Tibial nerve (tissue), 4 donors: ENCODE data around the gene NFIA. TPM values are rescaled to one million over a fixed set of nuclear protein-coding genes. Genes with fewer than 3 reads are reported as not detected.

Source experiments
- DNase-seq, 2 donors: peaks; one replicate each; pipeline ENCODE4 v3.0.0-alpha.2; 2019; ENCODE audit warnings: low spot score in 2 of 2
- H3K27ac ChIP-seq, 4 donors: fragments of 200-600 bp; sonication (generic) in 3 of 4; one replicate each; pipeline ENCODE4 v1.5.1; 2017 to 2019; ENCODE audit warnings: mild to moderate bottlenecking in 1 of 4
- H3K27me3 ChIP-seq, 2 donors: fragments of 200-600 bp; sonication (generic) in 1 of 2; one replicate each; pipeline versions ENCODE4 v1.5.1 to v1.6.0; 2017 to 2019
- H3K36me3 ChIP-seq, 3 donors: fragments of 200-600 bp; sonication (generic); one replicate each; pipeline ENCODE4 v1.5.1; 2018 to 2019
- H3K4me1 ChIP-seq, 4 donors: fragments of 200-600 bp; sonication (generic) in 3 of 4; one replicate each; pipeline ENCODE4 v1.5.1; 2017 to 2019
- H3K4me3 ChIP-seq, 4 donors: fragments of 200-600 bp; sonication (generic) in 3 of 4; one replicate each; pipeline ENCODE4 v1.5.1; 2017 to 2019; ENCODE audit warnings: mild to moderate bottlenecking in 1 of 4, moderate library complexity in 1 of 4
- H3K9me3 ChIP-seq, 4 donors: fragments of 200-600 bp; sonication (generic) in 3 of 4; one replicate each; pipeline ENCODE4 v1.5.1; 2017 to 2019
- EP300 ChIP-seq, 2 donors: sonication (generic); formaldehyde crosslinking; IDR thresholded peaks; one replicate each; pipeline ENCODE4 v1.6.1; 2017; ENCODE audit warnings: antibody characterized with exemption in 2 of 2, mild to moderate bottlenecking in 1 of 2
- POLR2A ChIP-seq, 2 donors: fragments of 450-650 bp; IDR thresholded peaks; one replicate each; pipeline ENCODE4 v1.6.1; 2017; ENCODE audit warnings: antibody characterized with exemption in 2 of 2, mild to moderate bottlenecking in 2 of 2, moderate library complexity in 2 of 2
- WGBS, 2 donors: methylation state at CpG; one replicate each; pipeline ENCODE4 v1.1.5; 2018; 5-methylcytosine and 5-hydroxymethylcytosine counted together
- total RNA-seq, 4 donors: library from RNA; depleted of rRNA; stranded (reverse); fragments of >200 nt; gene quantifications; one replicate each; pipeline ENCODE4 v1.1.0, GENCODE V29; 2016
- TF ChIP-seq, protein P1 (sequence below), 5 experiments: fragments of 200-600 bp in 3 of 5; fragments of 450-650 bp in 2 of 5; sonication (generic) in 3 of 5; IDR thresholded peaks; one replicate each; pipeline ENCODE4 v1.5.1; 2016 to 2019; ENCODE audit warnings: antibody characterized with exemption in 5 of 5, mild to moderate bottlenecking in 3 of 5, moderate library complexity in 2 of 5

Gene NFIA
- total RNA-seq, 4 donors from 2014 or later = 71.2 to 81.4 (median 75.7) TPM

DNA sequence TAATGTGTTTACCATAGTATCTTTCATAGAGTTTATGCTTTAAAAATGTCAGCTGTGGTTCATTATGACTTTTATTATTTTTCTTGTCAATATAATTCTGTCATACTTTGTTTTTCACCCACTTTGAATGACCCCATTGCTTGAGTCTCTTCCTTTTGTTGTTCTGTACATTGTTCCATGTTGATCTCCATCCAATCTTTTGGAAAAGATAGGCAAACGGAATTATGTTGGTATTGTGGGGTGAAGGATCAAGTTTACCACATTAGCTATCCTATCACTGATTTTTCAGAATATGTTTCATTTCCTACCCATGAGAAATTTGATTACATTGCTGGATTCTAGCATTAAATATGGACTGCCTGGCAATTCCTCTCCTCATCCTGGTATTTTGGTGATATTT is 196.6 kb downstream of the NFIA start:
- no peaks in the 10 kb centered on the region for H3K27me3 ChIP-seq
- no peaks in the 10 kb centered on the region for H3K36me3 ChIP-seq
- DNase-seq = no peak
- WGBS, 2 donors = 48 to 63% methylated on average over 1 of the region's 1 CpG
- TF ChIP-seq, protein P1, sequence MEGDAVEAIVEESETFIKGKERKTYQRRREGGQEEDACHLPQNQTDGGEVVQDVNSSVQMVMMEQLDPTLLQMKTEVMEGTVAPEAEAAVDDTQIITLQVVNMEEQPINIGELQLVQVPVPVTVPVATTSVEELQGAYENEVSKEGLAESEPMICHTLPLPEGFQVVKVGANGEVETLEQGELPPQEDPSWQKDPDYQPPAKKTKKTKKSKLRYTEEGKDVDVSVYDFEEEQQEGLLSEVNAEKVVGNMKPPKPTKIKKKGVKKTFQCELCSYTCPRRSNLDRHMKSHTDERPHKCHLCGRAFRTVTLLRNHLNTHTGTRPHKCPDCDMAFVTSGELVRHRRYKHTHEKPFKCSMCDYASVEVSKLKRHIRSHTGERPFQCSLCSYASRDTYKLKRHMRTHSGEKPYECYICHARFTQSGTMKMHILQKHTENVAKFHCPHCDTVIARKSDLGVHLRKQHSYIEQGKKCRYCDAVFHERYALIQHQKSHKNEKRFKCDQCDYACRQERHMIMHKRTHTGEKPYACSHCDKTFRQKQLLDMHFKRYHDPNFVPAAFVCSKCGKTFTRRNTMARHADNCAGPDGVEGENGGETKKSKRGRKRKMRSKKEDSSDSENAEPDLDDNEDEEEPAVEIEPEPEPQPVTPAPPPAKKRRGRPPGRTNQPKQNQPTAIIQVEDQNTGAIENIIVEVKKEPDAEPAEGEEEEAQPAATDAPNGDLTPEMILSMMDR (IDR thresholded peaks at IDR 0.05) = no peak
- no peak for TF ChIP-seq POLR2A (IDR thresholded peaks at IDR 0.05)
- TF ChIP-seq EP300 (IDR thresholded peaks at IDR 0.05) = no peak
- no peaks in the 10 kb centered on the region for H3K9me3 ChIP-seq
- H3K4me1 ChIP-seq = peaks cover 0 to 64% (median 8%) of the 10 kb centered on the region in 4 donors
- no peak overlapping the region for H3K4me3 ChIP-seq
- H3K27ac ChIP-seq = peak overlapping the region in 2 of 4 donors; percentile 32 to 60

DNA sequence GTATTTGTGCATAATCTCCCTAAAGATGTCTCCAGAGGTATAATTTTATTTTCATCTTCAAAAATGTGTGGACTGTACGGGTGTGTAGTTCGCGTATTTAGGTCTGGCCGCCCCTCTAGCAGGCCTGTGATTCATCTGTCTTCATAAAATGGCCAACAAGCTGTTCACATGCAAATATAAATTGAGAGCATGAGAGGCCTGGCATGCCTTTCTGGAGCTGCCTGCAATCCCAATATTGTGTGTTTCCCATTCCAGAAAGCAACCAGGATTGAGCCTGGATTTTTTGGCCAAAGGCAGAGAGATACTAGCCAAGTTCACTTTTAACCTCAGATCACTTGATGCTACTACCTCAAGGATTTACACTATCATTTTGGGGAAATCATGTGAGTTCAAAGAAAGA is 197.2 kb downstream of the NFIA start:
- no peak for TF ChIP-seq EP300 (IDR thresholded peaks at IDR 0.05)
- no peak for TF ChIP-seq POLR2A (IDR thresholded peaks at IDR 0.05)
- TF ChIP-seq, protein P1 (IDR thresholded peaks at IDR 0.05) = no peak
- 78 to 82% methylated on average over 4 of the region's 4 CpGs for WGBS, 2 donors

DNA sequence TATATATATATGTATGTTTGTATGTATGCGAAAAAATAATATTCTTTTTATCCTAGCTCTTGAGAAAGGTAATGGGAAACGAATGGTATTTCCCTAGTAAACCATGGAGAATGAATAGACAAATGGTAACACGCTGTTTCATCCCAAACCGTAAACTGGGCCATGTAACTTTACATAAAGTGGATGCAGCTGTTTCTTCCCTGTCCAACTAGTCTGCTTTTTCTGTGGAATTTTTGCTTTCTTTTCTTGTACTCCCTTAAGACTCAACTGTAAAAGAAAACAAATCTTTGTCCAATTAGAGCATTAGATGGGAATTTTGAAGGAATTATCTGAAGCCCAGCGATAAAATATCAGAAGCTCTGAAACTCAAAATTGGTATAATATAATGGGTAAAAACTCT is 198.1 kb downstream of the NFIA start:
- WGBS, 2 donors = 65 to 69% methylated on average over 5 of the region's 5 CpGs
- DNase-seq = no peak
- Histone ChIP-seq H3K27ac (peak overlapping the region in 2 of 4 donors; percentile 44 to 60), H3K36me3 (no peaks in the 10 kb centered on the region), H3K27me3 (no peaks in the 10 kb centered on the region), H3K9me3 (no peaks in the 10 kb centered on the region), H3K4me3 (no peak overlapping the region), H3K4me1 (peaks cover 0 to 67% (median 8%) of the 10 kb centered on the region in 4 donors)
- TF ChIP-seq POLR2A (IDR thresholded peaks at IDR 0.05) = no peak
- TF ChIP-seq, protein P1 (IDR thresholded peaks at IDR 0.05) = no peak
- no peak for TF ChIP-seq EP300 (IDR thresholded peaks at IDR 0.05)

More for the DNA sequence above, 197.2 kb downstream of the NFIA start:
- no peaks in the 10 kb centered on the region for H3K27me3 ChIP-seq
- H3K4me1 ChIP-seq = peaks cover 0 to 64% (median 8%) of the 10 kb centered on the region in 4 donors
- no peak overlapping the region for H3K4me3 ChIP-seq
- no peaks in the 10 kb centered on the region for H3K9me3 ChIP-seq
- peak overlapping the region in 3 of 4 donors; percentile 25 to 60 (median 44) for H3K27ac ChIP-seq
- no peaks in the 10 kb centered on the region for H3K36me3 ChIP-seq
- DNase-seq = no peak

GRCh38 chr1:61282387-61282786 is 200.0 kb downstream of the NFIA start:
- H3K27me3 ChIP-seq = no peaks in the 10 kb centered on the region
- WGBS, 2 donors = 72 to 81% methylated on average over 3 of the region's 3 CpGs
- no peak overlapping the region for H3K4me3 ChIP-seq
- peaks cover 0 to 67% (median 4%) of the 10 kb centered on the region in 4 donors for H3K4me1 ChIP-seq
- no peaks in the 10 kb centered on the region for H3K36me3 ChIP-seq
- no peak for DNase-seq
- H3K27ac ChIP-seq = peak overlapping the region in 1 of 4 donors; percentile 8
- TF ChIP-seq, protein P1 (IDR thresholded peaks at IDR 0.05) = no peak
- no peak for TF ChIP-seq EP300 (IDR thresholded peaks at IDR 0.05)
- no peak for TF ChIP-seq POLR2A (IDR thresholded peaks at IDR 0.05)
- no peaks in the 10 kb centered on the region for H3K9me3 ChIP-seq

GRCh38 chr1:61284248-61284854 is 202.0 kb downstream of the NFIA start:
- H3K27ac ChIP-seq = no peak overlapping the region
- 86 to 92% methylated on average over 3 of the region's 3 CpGs for WGBS, 2 donors
- H3K9me3 ChIP-seq = no peaks in the 10 kb centered on the region
- H3K4me3 ChIP-seq = no peak overlapping the region
- H3K4me1 ChIP-seq = peaks cover 0 to 64% (median 4%) of the 10 kb centered on the region in 4 donors
- no peaks in the 10 kb centered on the region for H3K36me3 ChIP-seq
- no peaks in the 10 kb centered on the region for H3K27me3 ChIP-seq
- DNase-seq = no peak
- TF ChIP-seq EP300 (IDR thresholded peaks at IDR 0.05) (no peak), POLR2A (IDR thresholded peaks at IDR 0.05) (no peak)
- TF ChIP-seq, protein P1 (IDR thresholded peaks at IDR 0.05) = no peak
